Activated naive CD4-positive, alpha-beta T cell (primary cell): Measurements from ENCODE around the gene CCHCR1.

ENCODE experiments used
- DNase-seq, 4 experiments: peaks; one replicate each; lab custom pipeline; 2025; lab: John Stamatoyannopoulos, UW

Gene CCHCR1

DNA sequence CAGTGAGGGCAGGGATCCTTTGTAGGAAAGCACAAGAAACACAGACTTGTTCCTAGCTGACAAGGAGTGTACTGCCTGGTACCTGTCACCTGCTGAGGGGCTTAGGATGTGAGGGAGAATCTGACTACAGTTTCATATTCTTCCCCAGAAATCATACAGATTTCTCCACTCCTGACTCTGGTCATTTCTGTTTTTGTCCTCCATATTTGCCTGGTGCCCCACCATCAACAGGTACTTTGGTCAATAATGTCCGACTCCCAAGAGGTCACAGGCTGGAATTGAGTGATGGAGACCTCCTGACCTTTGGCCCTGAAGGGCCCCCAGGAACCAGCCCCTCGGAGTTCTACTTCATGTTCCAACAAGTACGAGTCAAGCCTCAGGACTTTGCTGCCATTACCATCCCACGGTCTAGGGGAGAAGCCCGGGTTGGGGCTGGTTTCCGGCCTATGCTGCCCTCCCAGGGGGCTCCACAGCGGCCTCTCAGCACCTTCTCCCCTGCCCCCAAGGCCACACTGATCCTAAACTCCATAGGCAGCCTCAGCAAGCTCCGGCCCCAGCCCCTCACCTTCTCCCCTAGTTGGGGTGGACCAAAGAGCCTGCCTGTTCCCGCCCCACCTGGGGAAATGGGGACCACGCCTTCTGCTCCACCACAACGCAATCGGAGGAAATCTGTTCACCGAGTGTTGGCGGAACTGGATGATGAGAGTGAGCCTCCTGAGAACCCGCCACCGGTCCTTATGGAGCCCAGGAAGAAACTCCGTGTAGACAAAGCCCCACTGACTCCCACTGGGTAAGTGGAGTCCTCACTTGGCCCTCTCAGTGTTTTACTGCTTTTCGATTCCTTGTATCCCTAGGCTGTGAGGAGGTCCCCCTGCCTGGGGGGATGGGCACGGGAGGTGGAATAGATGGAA is 3.9 kb upstream of the CCHCR1 start:
- DNase-seq = no peak

DNA sequence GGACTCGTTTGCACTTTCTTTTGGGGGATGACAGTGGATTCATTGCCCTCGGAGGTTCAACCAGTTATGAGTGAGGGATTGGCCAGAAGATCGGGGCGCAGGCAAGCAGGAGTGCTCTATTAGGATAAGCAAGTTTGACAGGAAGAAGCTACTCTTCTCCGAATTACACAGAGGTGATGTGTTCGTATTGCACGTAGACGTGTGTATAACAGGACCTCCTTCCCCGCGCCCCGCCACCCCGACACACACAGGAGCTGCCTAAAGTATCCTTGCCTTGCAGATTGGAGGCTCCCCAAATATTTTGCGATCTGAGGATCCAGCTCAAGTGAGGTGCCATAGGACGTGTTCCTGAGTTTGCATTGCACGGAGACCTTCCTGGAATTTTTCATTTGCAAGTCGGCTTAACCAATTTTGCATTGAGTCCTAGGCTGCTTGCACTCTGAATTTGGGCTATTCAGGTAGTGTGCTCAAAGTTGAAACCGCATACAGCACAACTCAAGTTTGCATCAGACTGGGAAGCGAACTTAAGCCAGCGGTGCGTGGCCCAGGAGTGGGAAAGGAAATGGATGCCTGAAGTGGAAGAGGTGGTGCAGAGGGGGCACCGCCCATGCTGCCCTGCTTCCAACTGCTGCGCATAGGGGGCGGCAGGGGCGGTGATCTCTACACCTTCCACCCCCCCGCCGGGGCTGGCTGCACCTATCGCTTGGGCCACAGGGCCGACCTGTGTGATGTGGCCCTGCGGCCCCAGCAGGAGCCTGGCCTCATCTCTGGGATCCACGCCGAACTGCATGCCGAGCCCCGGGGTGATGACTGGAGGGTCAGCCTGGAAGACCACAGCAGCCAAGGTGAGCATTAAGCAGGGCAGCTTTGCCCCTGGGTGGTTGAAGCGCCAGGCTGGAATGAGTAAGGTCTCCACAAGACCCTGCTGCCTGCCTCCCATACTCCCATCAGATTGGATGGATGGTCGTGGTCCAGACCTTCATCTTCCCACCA is 1.6 kb upstream of the CCHCR1 start:
- peak in 2 of 4 experiments; percentile 5 to 7 for DNase-seq

DNA sequence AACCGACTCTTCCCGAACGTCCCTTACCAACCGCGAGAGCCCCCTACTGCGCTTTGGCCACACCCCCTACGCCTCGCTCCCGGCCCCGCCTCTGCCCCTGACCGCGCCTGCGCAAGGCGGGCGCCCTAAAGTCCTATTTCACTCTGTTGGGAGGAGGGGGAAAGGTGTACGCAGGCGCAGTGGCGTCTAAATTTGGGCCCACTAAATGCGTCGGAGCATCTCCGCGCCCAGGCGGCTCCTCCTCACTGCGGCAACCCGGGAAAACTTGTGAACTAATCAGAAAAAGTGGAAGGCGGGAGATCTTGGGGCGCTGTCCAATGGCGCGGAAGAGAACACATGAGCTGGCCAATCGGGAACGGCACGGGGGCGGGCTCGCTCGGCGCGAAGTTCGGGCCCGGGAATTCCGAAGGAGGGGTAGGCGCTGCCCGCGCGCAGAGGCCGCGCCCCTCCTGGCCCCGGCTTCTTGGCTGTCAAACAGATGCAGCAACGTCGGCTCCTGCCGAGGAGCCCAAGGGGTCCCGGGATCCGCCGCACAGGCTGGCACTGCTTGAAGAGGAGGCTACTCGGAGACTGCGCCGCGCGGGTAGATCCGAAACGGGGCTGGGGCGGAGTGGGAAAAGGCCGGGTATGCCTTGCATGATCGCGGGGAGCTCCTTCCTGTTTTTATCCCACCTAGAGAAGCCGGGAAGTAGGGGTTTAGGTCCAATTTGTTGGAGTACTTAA is 699 bp upstream of the CCHCR1 start, which contains the start of gene TCF19:
TSS of gene TCF19 (plus strand) at position 450 of the 723 bp plus-strand sequence. CDS start 881 bp downstream, outside the sequence.
- DNase-seq = peak; percentile 97 to 98 (median 98)

DNA sequence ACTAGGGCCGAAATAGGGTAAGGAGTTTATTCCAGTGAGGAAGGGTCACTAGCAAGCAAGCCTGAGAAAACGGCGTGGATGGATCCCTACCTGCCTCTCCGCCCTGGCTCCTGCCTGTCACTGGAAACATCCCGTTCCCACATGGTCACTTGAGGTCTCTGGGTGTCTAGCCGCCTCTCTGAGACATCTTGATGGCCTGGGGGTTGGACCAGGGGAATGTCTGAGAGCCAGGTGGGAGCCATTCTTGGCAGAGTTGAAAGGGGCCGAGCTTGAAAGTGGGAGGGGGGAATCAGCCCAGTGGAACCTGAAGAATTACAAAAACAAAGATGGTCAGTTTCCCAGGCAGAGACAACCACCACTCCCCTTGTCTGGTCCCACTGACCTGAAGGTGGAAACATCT is 961 bp downstream of the CCHCR1 start:
- no peak for DNase-seq

DNA sequence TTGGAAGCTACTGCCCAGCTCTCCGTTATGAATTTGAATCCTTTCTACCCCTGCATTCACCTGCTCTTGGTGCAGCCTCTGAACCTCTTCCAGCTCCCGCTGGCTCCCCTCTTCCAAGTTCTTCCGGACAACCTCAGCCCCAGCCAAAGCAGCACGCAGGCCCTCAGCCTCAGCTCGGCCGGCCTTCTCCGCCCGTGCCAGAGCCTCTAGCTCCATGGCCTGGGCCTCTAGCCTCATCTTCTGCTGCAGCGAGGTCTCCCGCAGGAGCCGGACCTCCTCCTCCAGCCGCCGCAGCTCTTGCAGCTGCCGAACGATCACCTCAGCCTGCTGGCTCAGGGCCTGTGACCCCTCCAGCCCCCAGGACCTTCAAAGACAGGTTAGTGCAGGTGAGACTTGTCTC is 3.2 kb downstream of the CCHCR1 start:
- no peak for DNase-seq

DNA sequence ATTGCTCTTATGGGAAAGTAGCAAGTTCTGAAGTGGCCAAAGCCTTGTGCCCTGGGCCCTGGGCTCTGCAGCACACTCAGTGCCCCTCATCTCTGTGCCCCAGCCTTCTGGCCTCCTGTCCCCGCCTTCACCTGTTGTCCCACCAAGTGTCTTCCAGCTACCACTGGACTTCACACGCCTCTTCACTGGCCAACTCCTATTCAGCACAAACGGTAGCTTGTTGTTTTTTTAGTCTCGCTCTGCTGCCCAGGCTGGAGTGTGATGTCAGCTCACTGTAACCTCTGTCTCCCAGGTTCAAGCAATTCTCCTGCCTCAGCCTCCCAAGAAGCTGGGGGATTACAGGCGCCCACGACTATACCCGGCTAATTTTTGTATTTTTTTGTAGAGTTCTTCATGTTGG is 4.8 kb downstream of the CCHCR1 start:
- DNase-seq = no peak

DNA sequence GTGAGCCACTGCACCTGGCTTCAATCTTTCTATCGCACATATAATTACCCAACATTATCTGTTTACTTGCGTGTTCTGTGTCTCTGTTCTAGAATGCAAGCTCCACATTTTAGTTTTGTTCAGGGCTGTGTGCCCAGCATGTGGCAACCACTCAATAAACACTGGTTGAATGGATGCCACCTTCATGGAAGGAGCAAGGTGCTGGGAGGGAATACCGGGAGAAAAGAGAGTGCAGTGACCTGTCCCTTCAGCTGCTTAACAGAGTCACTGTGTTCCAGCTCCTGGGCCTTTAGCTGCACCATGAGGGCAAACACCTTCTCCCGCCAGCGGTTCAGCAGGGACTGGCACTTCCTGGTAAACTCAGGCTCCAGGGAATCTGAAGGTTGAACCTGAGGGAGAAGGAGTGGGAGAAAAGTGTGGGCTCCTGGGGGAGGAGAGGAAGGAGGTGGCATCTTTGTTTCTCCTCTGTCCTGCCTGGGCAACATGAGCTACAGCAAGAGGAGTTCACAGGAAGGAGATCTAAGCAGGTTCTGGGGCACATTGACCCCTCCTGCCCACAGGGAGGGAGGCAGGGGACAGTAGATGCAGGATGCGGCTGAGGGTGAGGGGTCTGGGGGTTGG is 7.7 kb downstream of the CCHCR1 start:
- no peak for DNase-seq

DNA sequence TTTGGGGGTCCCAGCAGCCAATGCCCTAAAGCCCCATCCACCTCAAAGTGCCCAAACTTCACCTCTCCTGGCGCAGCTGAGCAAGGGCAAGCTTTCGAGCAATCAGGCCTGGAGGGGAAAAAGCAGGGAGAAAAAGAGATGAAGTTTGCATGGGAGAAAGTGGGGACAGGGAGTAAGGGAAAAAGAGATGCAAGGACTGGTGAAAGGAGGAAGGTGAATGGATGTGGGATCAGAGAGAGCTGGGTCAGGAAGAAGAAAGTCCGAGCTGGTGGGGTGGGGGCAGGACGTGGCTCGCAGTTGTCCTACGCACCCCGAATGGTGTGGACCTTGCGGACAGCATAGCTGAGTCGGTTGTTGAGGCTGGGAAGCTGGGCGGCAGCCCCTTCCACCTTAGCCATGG is 12.2 kb downstream of the CCHCR1 start:
- DNase-seq = no peak

DNA sequence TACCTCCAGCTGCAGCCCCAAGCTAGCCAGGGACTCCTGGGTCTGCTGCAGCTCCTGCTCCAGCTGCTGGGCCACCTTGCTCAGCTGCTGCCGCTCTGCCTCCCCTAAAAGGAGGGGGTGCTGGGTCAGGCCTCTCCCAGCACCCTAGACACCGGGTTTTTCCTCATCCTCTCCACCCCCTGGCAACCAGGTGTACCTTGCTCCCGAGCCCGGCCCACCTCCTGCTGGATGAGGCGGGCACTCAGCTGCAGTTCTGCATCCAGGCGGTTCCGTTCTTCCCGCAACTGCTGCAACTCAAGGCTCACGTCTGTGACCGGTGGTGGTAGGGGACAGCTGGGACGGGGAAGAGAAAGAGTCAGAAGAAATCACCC is 12.6 kb downstream of the CCHCR1 start:
- DNase-seq = no peak

DNA sequence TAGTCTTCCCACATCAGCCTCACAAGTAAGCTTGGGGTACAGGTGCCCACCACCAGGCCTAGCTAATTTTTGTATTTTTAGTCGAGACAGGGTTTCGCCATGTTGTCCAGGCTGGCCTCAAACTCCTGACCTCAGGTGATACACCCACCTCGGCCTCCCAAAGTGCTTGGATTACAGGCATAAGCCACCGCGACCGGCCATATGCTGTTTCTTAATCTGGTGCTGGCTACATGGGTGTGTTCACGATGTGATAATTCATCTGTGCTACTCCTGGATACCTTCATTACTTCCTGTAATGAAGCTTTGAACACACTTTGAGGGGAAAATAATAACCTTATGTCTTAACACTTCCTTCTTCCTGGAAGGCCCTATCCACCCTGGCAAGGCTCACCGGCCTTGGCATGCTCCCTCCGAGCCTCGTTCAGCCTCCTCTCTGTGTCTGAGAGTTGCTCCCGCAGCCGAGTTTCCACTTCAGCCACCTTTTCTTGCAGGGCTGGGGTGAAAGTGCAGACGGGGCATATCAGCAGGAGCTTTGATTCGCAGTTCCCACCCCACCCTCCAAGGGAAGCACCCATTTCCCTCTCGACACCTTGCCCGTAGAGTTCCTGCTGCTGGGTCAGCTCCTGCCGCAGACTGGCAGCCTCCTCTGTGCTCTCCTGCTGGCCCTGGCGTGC is 13.2 kb downstream of the CCHCR1 start:
- DNase-seq = no peak

DNA sequence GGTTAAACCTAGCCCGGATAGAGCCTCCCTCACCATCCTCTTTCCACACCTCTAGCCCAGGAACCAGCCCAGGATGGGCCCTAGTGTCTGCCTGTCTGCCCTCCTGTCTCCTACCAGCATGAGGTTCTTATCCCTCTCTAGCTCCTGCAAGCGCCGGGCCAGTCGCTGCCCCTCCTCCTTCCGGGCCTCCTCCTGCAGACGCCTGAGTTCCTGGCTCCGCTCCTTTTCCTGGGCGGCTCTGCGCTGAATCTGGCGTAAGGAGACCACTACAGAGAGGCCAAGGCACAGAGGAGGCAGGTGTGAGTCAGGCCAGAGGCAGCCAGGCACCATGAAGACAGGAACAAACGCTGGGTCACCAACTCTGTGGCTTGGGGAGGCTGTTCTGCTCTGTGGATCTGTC is 14.5 kb downstream of the CCHCR1 start:
- DNase-seq = no peak

DNA sequence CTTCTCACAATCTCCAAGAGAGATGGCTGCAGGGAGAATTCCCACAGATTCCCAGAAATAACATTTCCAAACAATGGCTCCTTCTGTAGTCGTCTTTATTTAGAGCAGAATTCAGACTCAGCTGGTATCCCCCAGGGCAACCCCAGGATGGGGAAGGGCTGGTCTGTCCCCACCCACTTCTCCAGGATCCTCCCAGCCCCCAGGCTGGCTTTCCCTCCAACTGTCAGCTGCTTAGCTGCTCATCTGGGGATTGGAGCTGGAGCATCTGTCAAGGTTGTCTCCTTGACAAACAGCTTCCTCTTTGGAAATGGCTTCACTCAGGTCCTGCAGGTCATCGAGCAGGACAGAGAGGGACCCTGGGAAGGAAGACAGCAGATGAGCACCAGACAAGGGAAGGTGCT is 15.2 kb downstream of the CCHCR1 start:
- no peak for DNase-seq

DNA sequence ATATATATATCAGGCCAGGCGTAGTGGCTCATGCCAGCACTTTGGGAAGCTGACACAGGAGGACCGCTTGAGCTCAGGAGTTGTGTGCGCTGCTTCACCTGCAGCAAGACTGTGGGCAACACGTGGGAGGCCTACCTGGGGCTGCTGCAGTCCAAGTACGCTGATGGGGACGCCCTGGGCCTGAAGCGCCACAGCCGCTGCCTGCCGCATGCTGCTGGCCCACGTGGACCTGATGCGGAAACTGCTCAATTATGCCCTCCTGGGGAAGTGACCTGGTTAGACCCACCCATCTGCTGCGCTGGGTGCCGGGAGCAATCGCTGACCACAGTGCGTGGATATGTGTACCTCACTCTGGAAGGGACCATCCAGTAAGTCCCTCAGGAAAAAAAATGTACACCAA is 17.0 kb downstream of the CCHCR1 start:
- no peak for DNase-seq

DNA sequence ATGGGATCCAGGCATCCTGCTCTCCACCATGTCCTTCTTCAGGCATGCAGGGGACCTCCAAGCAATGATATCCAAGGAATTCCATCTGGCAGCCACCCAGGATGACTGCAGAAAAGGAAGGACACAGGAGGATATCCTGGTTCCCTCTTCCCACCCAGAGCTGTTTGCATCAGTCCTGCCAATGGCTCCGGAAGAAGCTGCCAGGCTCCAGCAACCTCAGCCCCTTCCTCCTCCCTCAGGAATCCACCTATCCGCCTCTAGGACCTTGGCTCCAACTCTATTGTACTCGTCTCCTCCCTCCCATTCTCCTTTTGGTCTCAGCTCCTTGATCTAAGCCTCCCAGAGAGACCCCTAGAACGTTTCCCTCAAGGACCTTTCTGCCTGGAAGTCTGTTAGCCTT is 18.0 kb downstream of the CCHCR1 start:
- no peak for DNase-seq

DNA sequence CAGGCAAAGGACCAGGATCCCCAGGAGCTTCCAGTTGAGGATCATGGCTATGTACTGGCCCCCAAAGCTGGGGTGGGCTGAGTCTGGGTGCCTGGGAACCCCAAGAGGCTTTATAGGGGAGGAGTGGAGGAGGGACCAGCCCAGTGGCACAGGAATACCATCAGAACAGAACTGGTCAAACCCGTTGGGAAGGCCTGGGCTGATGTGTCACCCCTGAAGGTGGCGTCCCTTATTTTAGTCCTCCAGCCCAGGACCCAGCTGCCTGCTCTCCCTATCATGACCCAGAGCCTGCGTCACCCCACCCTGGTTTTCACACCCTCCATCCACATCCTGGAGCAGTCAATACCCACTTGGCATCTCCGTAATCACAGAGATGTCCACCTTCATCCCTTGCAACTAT is 18.6 kb downstream of the CCHCR1 start, which contains the start of gene PSORS1C2:
TSS of gene PSORS1C2 (minus strand) at position 85 of the 400 bp plus-strand sequence. CDS start at position 45, 40 bp downstream.
- DNase-seq = no peak

DNA sequence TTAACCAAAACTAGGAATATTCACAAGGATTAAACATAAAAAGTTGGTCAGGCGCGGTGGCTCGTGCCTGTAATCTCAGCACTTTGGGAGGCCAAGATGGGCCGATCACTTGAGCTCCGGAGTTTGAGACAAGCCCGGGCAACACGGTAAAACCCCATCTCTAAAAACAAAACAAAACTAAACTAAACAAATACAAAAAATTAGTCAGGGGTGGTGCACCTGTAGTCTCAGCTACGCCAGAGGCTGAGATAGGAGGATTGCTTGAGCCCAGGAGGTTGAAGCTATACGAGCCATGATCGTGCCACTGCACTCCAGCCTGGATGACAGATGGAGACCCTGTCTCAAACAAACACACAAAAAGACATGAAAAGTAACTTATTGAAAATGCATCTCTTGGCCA is 21.9 kb downstream of the CCHCR1 start:
- no peak for DNase-seq

DNA sequence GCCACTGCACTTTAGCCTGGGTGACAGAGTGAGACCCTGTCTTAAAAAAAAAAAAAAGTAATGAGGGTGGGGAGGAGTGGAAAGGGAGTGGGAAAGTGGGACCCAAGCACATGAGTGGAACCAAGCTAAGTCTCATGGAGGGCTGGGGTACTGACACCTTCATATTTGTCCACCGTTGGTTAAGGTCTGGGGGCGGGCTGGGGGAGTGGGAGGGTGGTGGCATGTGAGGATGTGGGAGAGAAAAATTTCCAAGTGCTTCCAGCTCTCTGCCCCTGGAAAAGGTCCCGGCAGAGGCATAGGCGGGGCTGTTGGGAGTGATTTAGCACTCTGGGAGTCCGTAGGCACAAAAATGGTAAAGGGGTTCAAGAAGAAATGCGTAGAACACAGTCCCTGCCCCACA is 24.8 kb downstream of the CCHCR1 start:
- no peak for DNase-seq

DNA sequence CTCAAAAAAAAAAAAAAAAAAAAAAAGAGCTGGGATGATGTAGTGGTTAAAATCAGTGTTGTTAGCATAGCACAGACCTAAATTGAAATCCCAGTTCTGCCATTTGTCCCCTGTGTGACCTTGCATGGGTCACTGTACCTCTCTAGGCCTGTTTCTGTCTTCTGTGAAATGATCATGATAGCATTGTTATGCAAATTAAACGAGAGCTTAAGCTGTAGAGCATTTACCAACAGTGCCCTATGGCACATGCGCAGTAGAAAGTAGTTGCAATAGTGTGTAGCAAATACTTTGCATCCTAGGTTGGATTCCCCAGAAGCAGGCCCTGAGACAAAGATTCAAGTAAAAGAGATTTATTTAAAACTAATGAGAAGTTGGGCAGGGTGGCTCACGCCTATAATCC is 26.0 kb downstream of the CCHCR1 start:
- DNase-seq = no peak

DNA sequence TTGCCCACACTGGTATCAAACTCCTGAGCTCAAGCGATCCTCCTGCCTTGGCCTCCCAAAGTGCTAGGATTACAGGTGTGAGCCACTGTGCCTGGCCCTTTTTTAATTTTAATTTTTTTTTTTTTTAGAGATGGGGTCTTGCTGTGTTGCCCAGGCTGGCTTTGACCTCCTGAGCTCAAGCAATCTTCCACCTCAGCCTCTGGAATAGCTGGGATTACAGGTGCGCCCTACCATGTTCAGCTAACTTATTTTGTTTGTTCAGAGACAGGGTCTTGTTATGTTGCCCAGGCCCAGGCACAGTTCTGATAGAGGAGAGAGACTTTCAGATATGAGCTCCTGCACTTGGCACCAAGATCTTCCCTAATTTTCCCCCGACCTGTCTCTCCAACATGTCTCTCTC is 26.9 kb downstream of the CCHCR1 start:
- no peak for DNase-seq

DNA sequence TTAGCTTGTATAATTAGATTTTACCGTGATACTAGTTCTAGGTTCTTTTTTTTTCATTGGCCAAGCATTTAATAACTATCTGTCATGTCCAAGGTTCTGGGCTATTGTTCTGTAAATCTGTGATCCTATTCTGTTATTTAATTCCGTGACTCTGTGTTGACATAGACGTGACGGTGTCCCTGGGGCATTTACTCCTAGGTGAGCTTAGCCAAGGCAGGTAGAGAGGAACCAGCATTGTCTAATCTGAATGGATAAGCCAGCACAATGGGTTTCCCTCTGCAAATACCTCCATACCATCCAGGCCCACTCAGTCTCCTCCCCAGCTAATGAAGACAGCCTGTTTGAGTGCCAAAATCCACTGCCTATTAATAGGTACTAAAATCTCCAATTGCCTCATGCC is 28.5 kb downstream of the CCHCR1 start:
- no peak for DNase-seq
